H1 (cell line): Measurements from ENCODE around the gene MORF4L1. TPM values are rescaled to one million over a fixed set of nuclear protein-coding genes. Genes with fewer than 3 reads are reported as not detected.

Source experiments
- CTCF ChIA-PET: fragments of 300-600 bp; sonication (Branson Sonifier 250); formaldehyde crosslinking; loops from one replicate; lab custom pipeline; 2021; ENCODE audit not compliant: partially characterized antibody; lab: Charles Lee
- POLR2A ChIA-PET: fragments of 300-600 bp; sonication (Branson Sonifier 250); formaldehyde crosslinking; loops from one replicate; lab custom pipeline; 2021; ENCODE audit warnings: inconsistent platforms; ENCODE audit not compliant: partially characterized antibody; lab: Charles Lee
- DNase-seq, 2 experiments: peaks; one replicate each; pipeline versions ENCODE4 v3.0.0 to v3.0.0-alpha.2; 2010 to 2022; ENCODE audit warnings: low spot score in 2 of 2, low read depth in 1 of 2, mixed read lengths in 1 of 2
- FAIRE-seq: peaks from 2 replicates; lab custom pipeline; 2011; peaks lifted over from hg19 to GRCh38; lab: Jason Lieb, UNC
- H2AFZ ChIP-seq: 2 replicates; pipeline ENCODE4 v1.8.1; 2012; ENCODE audit warnings: low read length, inconsistent platforms
- H2AK5ac ChIP-seq: 2 replicates; pipeline ENCODE4 v1.6.1; 2013; ENCODE audit warnings: low read depth, low read length
- H2BK120ac ChIP-seq: replicated peaks from 2 replicates; pipeline ENCODE3; 2013; ENCODE audit warnings: low read depth, low read length, inconsistent platforms
- H2BK12ac ChIP-seq: 2 replicates; pipeline ENCODE4 v1.6.1; 2013; ENCODE audit warnings: low read depth, low read length
- H2BK15ac ChIP-seq: 2 replicates; pipeline ENCODE4 v1.6.1; 2013; ENCODE audit warnings: low read length
- H2BK20ac ChIP-seq: 2 replicates; pipeline ENCODE4 v1.6.1; 2013; ENCODE audit warnings: low read length
- H2BK5ac ChIP-seq: 2 replicates; pipeline ENCODE4 v1.6.1; 2013; ENCODE audit warnings: low read depth, low read length
- H3K14ac ChIP-seq: 2 replicates; pipeline ENCODE4 v1.6.1; 2013; ENCODE audit warnings: inconsistent platforms; ENCODE audit not compliant: insufficient read length
- H3K18ac ChIP-seq: 2 replicates; pipeline ENCODE4 v1.6.1; 2013; ENCODE audit warnings: low read length; ENCODE audit errors: extremely low read depth
- H3K23ac ChIP-seq: 2 replicates; pipeline ENCODE4 v1.6.1; 2013; ENCODE audit warnings: inconsistent platforms; ENCODE audit not compliant: insufficient read length
- H3K23me2 ChIP-seq: 2 replicates; pipeline ENCODE4 v1.6.1; 2013; ENCODE audit warnings: low read depth, low read length
- H3K27ac ChIP-seq: 2 replicates; pipeline ENCODE4 v1.6.1; 2011; ENCODE audit warnings: low read depth, low read length, inconsistent platforms
- H3K27me3 ChIP-seq, 4 experiments: replicated peaks in 1 of 4; 1 replicate in 1 of 4; 2 replicates in 3 of 4; pipeline versions ENCODE4 v1.6.1 to v1.8.1; 2011 to 2013; ENCODE audit warnings: low read length in 3 of 4, mild to moderate bottlenecking in 3 of 4, inconsistent platforms in 2 of 4, mixed read lengths in 2 of 4, moderate library complexity in 1 of 4; ENCODE audit not compliant: control insufficient read depth in 3 of 4, insufficient read depth in 3 of 4; ENCODE audit errors: extremely low read depth in 1 of 4
- H3K36me3 ChIP-seq, 4 experiments: 2 replicates each; pipeline versions ENCODE4 v1.6.1 to v1.8.1; 2011 to 2013; ENCODE audit warnings: mild to moderate bottlenecking in 4 of 4, low read length in 3 of 4, moderate library complexity in 2 of 4, control low read depth in 1 of 4, inconsistent platforms in 1 of 4; ENCODE audit not compliant: insufficient read depth in 4 of 4, control insufficient read depth in 2 of 4
- H3K4ac ChIP-seq: replicated peaks from 2 replicates; pipeline ENCODE3; 2013; ENCODE audit warnings: low read length, low read depth, mixed read lengths, inconsistent platforms; ENCODE audit not compliant: insufficient read length
- H3K4me1 ChIP-seq, 4 experiments: replicated peaks in 1 of 4; 1 replicate in 1 of 4; 2 replicates in 3 of 4; pipeline versions ENCODE4 v1.6.1 to v1.8.1; 2011 to 2013; ENCODE audit warnings: low read length in 3 of 4, inconsistent platforms in 2 of 4, mixed read lengths in 1 of 4; ENCODE audit not compliant: insufficient read depth in 4 of 4, control insufficient read depth in 3 of 4
- H3K4me2 ChIP-seq, 2 experiments: 2 replicates each; pipeline versions ENCODE4 v1.6.1 to v1.8.1; 2011 to 2013; ENCODE audit warnings: low read depth in 2 of 2, low read length in 2 of 2, control low read depth in 1 of 2, inconsistent platforms in 1 of 2, mild to moderate bottlenecking in 1 of 2; ENCODE audit not compliant: insufficient read depth in 1 of 2
- H3K4me3 ChIP-seq, 4 experiments: fragments of 200-600, 300-600 bp in 1 of 4; sonication (generic), shearing (Covaris generic), sonication (Bioruptor Twin) in 1 of 4; 2 replicates each; pipeline versions ENCODE4 v1.5.1 to v1.8.1; 2011 to 2016; ENCODE audit warnings: low read length in 4 of 4, low read depth in 3 of 4, control low read depth in 2 of 4, inconsistent platforms in 2 of 4, mild to moderate bottlenecking in 2 of 4, mixed read lengths in 1 of 4, moderate library complexity in 1 of 4; ENCODE audit not compliant: insufficient read depth in 2 of 4; ENCODE audit errors: extremely low read depth in 1 of 4
- H3K56ac ChIP-seq: replicated peaks from 2 replicates; pipeline ENCODE3; 2013; ENCODE audit warnings: low read depth, mild to moderate bottlenecking, mixed read lengths, low read length, inconsistent platforms; ENCODE audit not compliant: insufficient read length
- H3K79me1 ChIP-seq: 2 replicates; pipeline ENCODE4 v1.6.1; 2013; ENCODE audit warnings: low read depth, low read length, control low read depth
- H3K79me2 ChIP-seq, 2 experiments: 2 replicates each; pipeline versions ENCODE4 v1.6.1 to v1.8.1; 2012 to 2013; ENCODE audit warnings: low read length in 2 of 2, mild to moderate bottlenecking in 2 of 2, inconsistent platforms in 1 of 2; ENCODE audit not compliant: insufficient read depth in 2 of 2, control insufficient read depth in 1 of 2
- H3K9ac ChIP-seq, 4 experiments: replicated peaks in 1 of 4; 1 replicate in 1 of 4; 2 replicates in 3 of 4; pipeline versions ENCODE4 v1.6.1 to v1.8.1; 2011 to 2013; ENCODE audit warnings: low read depth in 3 of 4, low read length in 3 of 4, control low read depth in 2 of 4, mild to moderate bottlenecking in 2 of 4, moderate library complexity in 2 of 4, inconsistent platforms in 1 of 4; ENCODE audit errors: extremely low read depth in 1 of 4
- H3K9me3 ChIP-seq, 2 experiments: 2 replicates each; pipeline versions ENCODE4 v1.6.1 to v1.8.1; 2012 to 2013; ENCODE audit warnings: mild to moderate bottlenecking in 2 of 2, moderate library complexity in 2 of 2, control low read depth in 1 of 2, inconsistent platforms in 1 of 2, low read depth in 1 of 2, low read length in 1 of 2, mixed read lengths in 1 of 2; ENCODE audit not compliant: insufficient read depth in 2 of 2
- H4K20me1 ChIP-seq, 2 experiments: replicated peaks in 1 of 2; 2 replicates each; pipeline versions ENCODE3 to v1.8.1; 2011 to 2013; ENCODE audit warnings: inconsistent platforms in 2 of 2, low read length in 2 of 2, mild to moderate bottlenecking in 1 of 2; ENCODE audit not compliant: insufficient read depth in 2 of 2, control insufficient read depth in 1 of 2
- H4K5ac ChIP-seq: 2 replicates; pipeline ENCODE4 v1.6.1; 2013; ENCODE audit warnings: low read length, low read depth, mixed read lengths, inconsistent platforms; ENCODE audit not compliant: insufficient read length
- H4K8ac ChIP-seq: 2 replicates; pipeline ENCODE4 v1.8.0; 2013; ENCODE audit warnings: mild to moderate bottlenecking, moderate library complexity, low read length, inconsistent platforms; ENCODE audit not compliant: insufficient read depth; ENCODE audit errors: extremely low read depth
- H4K91ac ChIP-seq: replicated peaks from 2 replicates; pipeline ENCODE3; 2013; ENCODE audit warnings: low read length, mixed read lengths, inconsistent platforms; ENCODE audit not compliant: insufficient read length
- ATF2 ChIP-seq: IDR thresholded peaks from 2 replicates; pipeline ENCODE4 v1.6.1; 2012; ENCODE audit warnings: low read length, inconsistent platforms
- BCL11A ChIP-seq, 2 experiments: IDR thresholded peaks; one replicate each; pipeline ENCODE4 v1.6.1; 2011; ENCODE audit warnings: low read depth in 2 of 2, low read length in 2 of 2, mild to moderate bottlenecking in 2 of 2
- CREB1 ChIP-seq: IDR thresholded peaks from 2 replicates; pipeline ENCODE4 v1.6.1; 2012; ENCODE audit warnings: inconsistent platforms
- CTCF ChIP-seq, 3 experiments: IDR thresholded peaks; 1 replicate in 2 of 3; 2 replicates in 1 of 3; pipeline versions ENCODE4 v1.5.1 to v1.6.1; 2011; ENCODE audit warnings: low read length in 3 of 3, mild to moderate bottlenecking in 3 of 3, inconsistent platforms in 2 of 3, low read depth in 1 of 3, moderate library complexity in 1 of 3; ENCODE audit not compliant: insufficient read depth in 1 of 3; ENCODE audit errors: control extremely low read depth in 1 of 3
- EP300 ChIP-seq, 2 experiments: IDR thresholded peaks; 1 replicate in 1 of 2; 2 replicates in 1 of 2; pipeline ENCODE4 v1.6.1; 2011 to 2012; ENCODE audit warnings: low read depth in 2 of 2, low read length in 2 of 2, mild to moderate bottlenecking in 2 of 2, borderline replicate concordance in 1 of 2, inconsistent platforms in 1 of 2, moderate library complexity in 1 of 2
- MAFK ChIP-seq: IDR thresholded peaks from 2 replicates; pipeline ENCODE4 v1.6.1; 2012; ENCODE audit warnings: low read depth, mild to moderate bottlenecking, improper control_type of control experiment, low read length
- SIRT6 ChIP-seq: IDR thresholded peaks from one replicate; pipeline ENCODE4 v1.7.1; 2012; ENCODE audit warnings: low read length, inconsistent platforms
- SUZ12 ChIP-seq: fragments of 200-600 bp; sonication (generic); IDR thresholded peaks from 2 replicates; pipeline ENCODE4 v1.6.1; 2012; ENCODE audit warnings: mild to moderate bottlenecking, inconsistent platforms, low read length, moderate library complexity, mixed read lengths
- WGBS, 2 experiments: shearing (Covaris generic) in 1 of 2; methylation state at CpG; one replicate each; pipeline versions ENCODE4 v1.1.6 to v1.1.7; 2013 to 2015; ENCODE audit warnings: low lambda C conversion rate in 2 of 2, mixed read lengths in 2 of 2, inconsistent platforms in 1 of 2, low coverage in 1 of 2, missing lambda C conversion rate in 1 of 2; ENCODE audit not compliant: insufficient replicate concordance in 2 of 2, insufficient coverage in 1 of 2, insufficient read length in 1 of 2; ENCODE audit errors: extremely low coverage in 1 of 2, missing lambda C conversion rate in 1 of 2; 5-methylcytosine and 5-hydroxymethylcytosine counted together
- polyA plus RNA-seq, 7 experiments: library from polyadenylated mRNA; depleted of rRNA in 3 of 7; stranded (reverse) in 5 of 7; unstranded in 2 of 7; fragments of >200 nt in 5 of 7; fragments of 200-250 nt in 2 of 7; gene quantifications; 1 replicate in 5 of 7; 2 replicates in 1 of 7; 4 replicates in 1 of 7; pipeline versions ENCODE4 v1.2.1 to v1.2.3, GENCODE V29; 2011 to 2013; ENCODE audit warnings: missing spikeins in 2 of 7, mixed read lengths in 2 of 7
- total RNA-seq: library from RNA; stranded (reverse); fragmentation: NEBNext Ultra II Directional; extraction: Animal tissue kit (Norgen Biotek cat#: 25700); gene quantifications from 2 replicates; pipeline ENCODE4 v1.2.1, GENCODE V29; 2021

Gene MORF4L1
- total and polyA plus RNA-seq, 2 of the 8 experiments (the other 6 are each of a cell fraction or from before 2014, with no cell fraction given), result 260 to 533 TPM

GRCh38 chr15:78915341-78916087 lies 42.8 kb downstream of the MORF4L1 start:
- Histone ChIP-seq H3K27ac (no peak overlapping the region), H3K14ac (no peak overlapping the region), H2BK120ac (no peak overlapping the region), H3K36me3 (peaks cover 0 to 16% (median 0%) of the 10 kb centered on the region in 4 experiments; a peak in 1 of 8 replicates), H3K23me2 (no peaks in the 10 kb centered on the region), H3K9ac (no peak overlapping the region), H3K4ac (no peak overlapping the region), H2BK20ac (no peak overlapping the region), H3K27me3 (no peaks in the 10 kb centered on the region), H3K79me1 (0 out of 2 replicates have a peak, but pooled peaks cover 2% of the 10 kb centered on the region), H3K9me3 (no peaks in the 10 kb centered on the region), H4K8ac (no peak overlapping the region), H3K4me1 (no peaks in the 10 kb centered on the region), H2BK15ac (no peak overlapping the region), H3K4me3 (no peak overlapping the region), H2BK12ac (no peak overlapping the region), H3K18ac (no peak overlapping the region), H3K79me2 (no peaks in the 10 kb centered on the region; a peak in 1 of 4 replicates), H4K5ac (no peak overlapping the region), H2AK5ac (no peak overlapping the region), H4K20me1 (peaks cover 0 to 3% of the 10 kb centered on the region in 2 experiments), H3K23ac (no peak overlapping the region), H2BK5ac (no peak overlapping the region), H2AFZ (no peak overlapping the region), H4K91ac (no peak overlapping the region), H3K4me2 (no peak overlapping the region), H3K56ac (no peak overlapping the region)
- WGBS, 2 experiments, result 92% methylated on average over 12 of the region's 12 CpGs; no CpG with 5 or more reads in 1 of the 2 experiments
- CTCF ChIA-PET, result interaction anchor here (0.5 to 11.2 kb wide), 20 partner anchors 8 to 589 kb away, joined by 3 to 171 read pairs (median 4); no protein-coding TSS in a partner anchor
- DNase-seq, result no peak
- POLR2A ChIA-PET, result interaction anchor here (1.6 to 1.7 kb wide), 2 partner anchors 43 to 83 kb away, joined by 5 to 8 read pairs; partner anchors contain the start of gene MORF4L1
- no peak for FAIRE-seq
- TF ChIP-seq BCL11A (IDR thresholded peaks at IDR 0.05; ENCODE audit: low read depth in 2 of 2, low read length in 2 of 2) (no peak), ATF2 (no peak), SUZ12 (no peak), EP300 (IDR thresholded peaks at IDR 0.05; ENCODE audit: borderline replicate concordance in 1 of 2, low read depth in 2 of 2, low read length in 2 of 2) (no peak), MAFK (no peak), CTCF (IDR thresholded peaks at IDR 0.05; ENCODE audit: control extremely low read depth in 1 of 3, insufficient read depth in 1 of 3, low read depth in 1 of 3, low read length in 3 of 3) (no peak), CREB1 (no peak), SIRT6 (no peak)
